HEK293 (cell line): ENCODE data around the gene STXBP3.

ENCODE experiments used
- GLI2 ChIP-seq: fragments of 450-650 bp; formaldehyde crosslinking; IDR thresholded peaks from 2 replicates; pipeline ENCODE4; 2017; ENCODE audit warnings: missing biosample characterization, missing genetic modification characterization, low read depth, borderline replicate concordance
- HIC1 ChIP-seq: fragments of 450-650 bp; formaldehyde crosslinking; IDR thresholded peaks from 2 replicates; pipeline ENCODE4 v1.5.1; 2016; ENCODE audit warnings: missing biosample characterization, missing genetic modification characterization
- HOXC10 ChIP-seq: sonication (generic); formaldehyde crosslinking; IDR thresholded peaks from 2 replicates; pipeline ENCODE4 v1.8.1; 2023; ENCODE audit warnings: mild to moderate bottlenecking, missing genetic modification reagents
- OSR2 ChIP-seq: fragments of 450-650 bp; formaldehyde crosslinking; IDR thresholded peaks from 2 replicates; pipeline ENCODE4 v1.5.1; 2016; ENCODE audit warnings: missing biosample characterization, missing genetic modification characterization
- PATZ1 ChIP-seq: fragments of 450-650 bp; formaldehyde crosslinking; IDR thresholded peaks from 2 replicates; pipeline ENCODE4 v1.5.1; 2016; ENCODE audit warnings: missing biosample characterization, missing genetic modification characterization
- PRDM2 ChIP-seq: fragments of 450-650 bp; formaldehyde crosslinking; IDR thresholded peaks from 2 replicates; pipeline ENCODE4 v1.5.1; 2016; ENCODE audit warnings: missing biosample characterization, missing genetic modification characterization, borderline replicate concordance
- SALL2 ChIP-seq: fragments of 450-650 bp; formaldehyde crosslinking; IDR thresholded peaks from 2 replicates; pipeline ENCODE4 v1.5.0; 2017; ENCODE audit warnings: missing biosample characterization, mild to moderate bottlenecking, missing genetic modification characterization, borderline replicate concordance
- SCRT1 ChIP-seq: fragments of 450-650 bp; formaldehyde crosslinking; IDR thresholded peaks from 2 replicates; pipeline ENCODE4 v1.5.1; 2016; ENCODE audit warnings: missing biosample characterization, missing genetic modification characterization, borderline replicate concordance
- ZFHX2 ChIP-seq: fragments of 450-650 bp; formaldehyde crosslinking; conservative IDR thresholded peaks from 2 replicates; pipeline ENCODE4 v1.5.1; 2016; ENCODE audit warnings: missing biosample characterization, missing genetic modification characterization
- ZNF155 ChIP-seq: fragments of 450-650 bp; formaldehyde crosslinking; IDR thresholded peaks from 2 replicates; pipeline ENCODE4 v1.5.1; 2016; ENCODE audit warnings: missing biosample characterization, missing genetic modification characterization
- ZNF157 ChIP-seq: fragments of 450-650 bp; formaldehyde crosslinking; IDR thresholded peaks from 2 replicates; pipeline ENCODE4 v1.5.1; 2016; ENCODE audit warnings: missing biosample characterization, missing genetic modification characterization
- ZNF341 ChIP-seq: fragments of 450-650 bp; formaldehyde crosslinking; IDR thresholded peaks from 2 replicates; pipeline ENCODE4; 2016; ENCODE audit warnings: low read depth, missing biosample characterization, missing genetic modification characterization
- ZNF362 ChIP-seq: fragments of 450-650 bp; formaldehyde crosslinking; IDR thresholded peaks from 2 replicates; pipeline ENCODE4 v1.5.1; 2016; ENCODE audit warnings: missing biosample characterization, missing genetic modification characterization
- ZNF391 ChIP-seq: fragments of 450-650 bp; formaldehyde crosslinking; IDR thresholded peaks from 2 replicates; pipeline ENCODE4 v1.5.1; 2016; ENCODE audit warnings: low read depth, missing biosample characterization, missing genetic modification characterization, borderline replicate concordance
- ZNF416 ChIP-seq: fragments of 450-650 bp; formaldehyde crosslinking; IDR thresholded peaks from 2 replicates; pipeline ENCODE4 v1.5.1; 2016; ENCODE audit warnings: missing biosample characterization, missing genetic modification characterization
- ZNF426 ChIP-seq: fragments of 450-650 bp; formaldehyde crosslinking; IDR thresholded peaks from 2 replicates; pipeline ENCODE4 v1.5.1; 2017; ENCODE audit warnings: missing biosample characterization, missing genetic modification characterization, mild to moderate bottlenecking, inconsistent platforms, moderate library complexity
- ZNF433 ChIP-seq: fragments of 450-650 bp; formaldehyde crosslinking; IDR thresholded peaks from 2 replicates; pipeline ENCODE4 v1.5.1; 2016; ENCODE audit warnings: missing biosample characterization, missing genetic modification characterization, low read depth
- ZNF514 ChIP-seq: fragments of 450-650 bp; formaldehyde crosslinking; IDR thresholded peaks from 2 replicates; pipeline ENCODE4 v1.5.1; 2016; ENCODE audit warnings: missing biosample characterization, missing genetic modification characterization
- ZNF580 ChIP-seq: fragments of 450-650 bp; formaldehyde crosslinking; IDR thresholded peaks from 2 replicates; pipeline ENCODE4 v1.5.1; 2016; ENCODE audit warnings: missing biosample characterization, missing genetic modification characterization
- ZNF639 ChIP-seq: fragments of 450-650 bp; formaldehyde crosslinking; IDR thresholded peaks from 2 replicates; pipeline ENCODE4 v1.5.1; 2016; ENCODE audit warnings: missing biosample characterization, missing genetic modification characterization
- ZNF791 ChIP-seq: fragments of 450-650 bp; formaldehyde crosslinking; IDR thresholded peaks from 2 replicates; pipeline ENCODE4 v1.5.1; 2016; ENCODE audit warnings: missing biosample characterization, missing genetic modification characterization
- ZNF837 ChIP-seq: fragments of 450-650 bp; formaldehyde crosslinking; IDR thresholded peaks from 2 replicates; pipeline ENCODE4 v1.5.1; 2016; ENCODE audit warnings: missing biosample characterization, missing genetic modification characterization
- ZNF843 ChIP-seq: fragments of 450-650 bp; formaldehyde crosslinking; IDR thresholded peaks from 2 replicates; pipeline ENCODE4 v1.5.1; 2016; ENCODE audit warnings: missing biosample characterization, missing genetic modification characterization
- ZSCAN4 ChIP-seq: fragments of 450-650 bp; formaldehyde crosslinking; IDR thresholded peaks from 2 replicates; pipeline ENCODE4 v1.5.1; 2017; ENCODE audit warnings: missing biosample characterization, missing genetic modification characterization
- ZXDB ChIP-seq: fragments of 450-650 bp; formaldehyde crosslinking; IDR thresholded peaks from 2 replicates; pipeline ENCODE4 v1.5.1; 2016; ENCODE audit warnings: missing biosample characterization, missing genetic modification characterization

STXBP3 gene

GRCh38 chr1:108816049-108816893, 69.8 kb downstream of the STXBP3 start (continued):
- TF ChIP-seq PRDM2 (tag by site-specific recombination) (no peak), ZNF391 (tag by site-specific recombination) (no peak), HIC1 (tag by site-specific recombination) (no peak), ZNF639 (tag by site-specific recombination) (no peak), ZNF155 (tag by site-specific recombination) (no peak), ZNF580 (no peak), ZNF426 (tag by site-specific recombination) (no peak), SCRT1 (tag by site-specific recombination) (no peak), ZNF341 (tag by site-specific recombination) (peak; percentile 75), ZNF362 (tag by site-specific recombination) (peak; percentile 99), ZNF843 (tag by site-specific recombination) (no peak), ZNF837 (tag by site-specific recombination) (no peak), GLI2 (tag by site-specific recombination) (no peak), OSR2 (tag by site-specific recombination) (no peak), ZFHX2 (tag by site-specific recombination) (no peak), ZSCAN4 (tag by site-specific recombination) (no peak), ZNF416 (no peak), ZNF791 (tag by site-specific recombination) (no peak), ZNF433 (tag by site-specific recombination) (no peak), HOXC10 (no peak), ZNF514 (no peak), PATZ1 (tag by site-specific recombination) (peak; percentile 53; the same call in 1 of the 2 replicates), ZXDB (tag by site-specific recombination) (peak; percentile 65; the same call in 1 of the 2 replicates), ZNF157 (tag by site-specific recombination) (no peak), SALL2 (tag by site-specific recombination) (no peak)
